Psoas muscle (tissue), 8 donors: ENCODE results near the gene MYO1D. TPM values are rescaled to one million over a fixed set of nuclear protein-coding genes. Genes with fewer than 3 reads are reported as not detected.

Source experiments
- ATAC-seq, 4 donors: fragments of 200-7000 bp; cut with Tn5 transposase; one replicate each; pipeline ENCODE4 v1.9.1; 2020; ENCODE audit warnings: moderate library complexity in 3 of 4, mild to moderate bottlenecking in 2 of 4
- DNase-seq, 2 donors: peaks; one replicate each; pipeline ENCODE4 v3.0.0-alpha.2; 2020
- H3K27ac ChIP-seq: fragments of 200-600 bp; one replicate; pipeline ENCODE4 v1.8.0; 2022
- H3K27me3 ChIP-seq, 3 donors: fragments of 200-600 bp in 1 of 3; one replicate each; pipeline versions ENCODE4 v1.6.1 to v1.8.0; 2013 to 2022; ENCODE audit warnings: low read length in 2 of 3, mild to moderate bottlenecking in 2 of 3, moderate library complexity in 1 of 3; ENCODE audit not compliant: insufficient read depth in 3 of 3
- H3K36me3 ChIP-seq, 2 donors: fragments of 200-600 bp in 1 of 2; one replicate each; pipeline versions ENCODE4 v1.6.1 to v1.8.0; 2013 to 2022; ENCODE audit warnings: low read depth in 1 of 2, mild to moderate bottlenecking in 1 of 2, moderate library complexity in 1 of 2; ENCODE audit not compliant: insufficient read depth in 1 of 2
- H3K4me1 ChIP-seq: fragments of 200-600 bp; one replicate; pipeline ENCODE4 v1.8.0; 2022
- H3K4me3 ChIP-seq: fragments of 200-600 bp; one replicate; pipeline ENCODE4 v1.8.0; 2022; ENCODE audit warnings: mild to moderate bottlenecking
- H3K9me3 ChIP-seq: fragments of 200-600 bp; one replicate; pipeline ENCODE4 v1.8.0; 2022
- WGBS, 3 donors: extraction: QIAGEN DNeasy Blood & Tissue Kit; methylation state at CpG; one replicate each; pipeline versions ENCODE4 v1.1.6 to v1.1.7; 2013; 5-methylcytosine and 5-hydroxymethylcytosine counted together
- intact Hi-C, 2 donors: fragments of 100-400 bp; cut with DNase I; formaldehyde crosslinking; loops; one replicate each; pipeline versions ENCODE4 v1.11.0 to v1.14.2; 2022
- polyA plus RNA-seq, 3 donors: library from polyadenylated mRNA; stranded (reverse); fragments of 200-250 nt; gene quantifications; one replicate each; pipeline ENCODE4 v1.2.3, GENCODE V29; 2013
- total RNA-seq, 4 donors: library from RNA; stranded (reverse); fragmentation: NEBNext Ultra II Directional in 2 of 4; extraction: Animal tissue kit (Norgen Biotek cat#: 25700) in 2 of 4; gene quantifications; one replicate each; pipeline versions ENCODE4 v1.2.1 to v1.2.4, GENCODE V29; 2021 to 2023
- TF ChIP-seq, protein P1 (sequence below): fragments of 200-600 bp; IDR thresholded peaks from one replicate; pipeline ENCODE4 v1.8.0; 2022; ENCODE audit warnings: antibody characterized with exemption
- donor health status: healthy with polysubstance abuse.
- donor health status: DM: no; HTN: no; CAD: no; lungs with moderate emphysema.
- donor health status: Bipolar disorder and iron deficiency.
- donor health status: healthy.
- donor health status: DM: yes; HTN: yes; CAD: no.
- donor health status: DM: no; HTN: no; CAD: no.
- donor health status: DM: no; HTN: no; CAD: no.
- donor health status: DM: yes; HTN: yes; CAD: no.

MYO1D gene
- total and polyA plus RNA-seq, 7 donors = 1.8 to 5.9 (median 4.1) TPM

DNA sequence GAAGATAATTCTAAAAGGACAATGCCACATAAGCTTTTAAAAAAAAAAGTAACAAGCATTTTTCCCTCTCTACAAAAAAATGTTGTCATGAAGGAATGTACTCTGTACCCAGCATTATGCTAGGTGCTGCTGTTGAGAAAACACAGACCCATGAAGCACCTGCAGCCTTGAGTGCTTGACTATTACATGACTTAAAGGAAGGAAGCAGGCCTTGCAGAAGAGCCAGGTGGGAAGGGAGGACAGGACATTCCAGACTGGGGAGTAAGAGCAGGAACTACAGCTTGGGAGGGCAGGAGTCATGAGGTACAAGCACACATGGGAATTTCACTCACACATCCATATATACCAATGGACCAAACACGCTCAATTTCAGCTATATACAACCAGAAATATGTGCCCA, 3.8 kb downstream of the MYO1D start:
- peaks cover 28% of the 10 kb centered on the region for H3K4me1 ChIP-seq

DNA sequence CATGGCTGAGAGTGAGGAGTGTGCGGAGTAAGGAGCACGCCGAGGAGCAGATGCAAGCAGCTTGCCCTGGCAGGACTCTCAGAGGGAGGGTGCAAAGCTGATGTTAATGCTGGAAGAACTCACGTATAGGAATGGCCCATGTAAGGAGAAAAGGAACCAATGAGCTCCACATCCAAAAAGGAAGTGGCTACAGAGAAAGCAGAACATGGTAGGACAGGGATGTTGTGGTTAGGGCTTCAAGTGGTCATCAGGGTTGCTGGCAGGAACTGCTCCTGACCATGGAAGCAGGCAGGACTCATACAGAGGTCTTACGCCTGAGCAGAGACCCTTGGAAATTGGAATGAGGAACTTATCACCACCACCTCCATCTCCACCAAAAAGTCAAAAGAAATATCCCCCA, 5.2 kb downstream of the MYO1D start:
- H3K27me3 ChIP-seq = no peaks in the 10 kb centered on the region
- intact Hi-C loops = no loop called here
- no peaks in the 10 kb centered on the region for H3K9me3 ChIP-seq
- DNase-seq = no peak
- TF ChIP-seq, protein P1, sequence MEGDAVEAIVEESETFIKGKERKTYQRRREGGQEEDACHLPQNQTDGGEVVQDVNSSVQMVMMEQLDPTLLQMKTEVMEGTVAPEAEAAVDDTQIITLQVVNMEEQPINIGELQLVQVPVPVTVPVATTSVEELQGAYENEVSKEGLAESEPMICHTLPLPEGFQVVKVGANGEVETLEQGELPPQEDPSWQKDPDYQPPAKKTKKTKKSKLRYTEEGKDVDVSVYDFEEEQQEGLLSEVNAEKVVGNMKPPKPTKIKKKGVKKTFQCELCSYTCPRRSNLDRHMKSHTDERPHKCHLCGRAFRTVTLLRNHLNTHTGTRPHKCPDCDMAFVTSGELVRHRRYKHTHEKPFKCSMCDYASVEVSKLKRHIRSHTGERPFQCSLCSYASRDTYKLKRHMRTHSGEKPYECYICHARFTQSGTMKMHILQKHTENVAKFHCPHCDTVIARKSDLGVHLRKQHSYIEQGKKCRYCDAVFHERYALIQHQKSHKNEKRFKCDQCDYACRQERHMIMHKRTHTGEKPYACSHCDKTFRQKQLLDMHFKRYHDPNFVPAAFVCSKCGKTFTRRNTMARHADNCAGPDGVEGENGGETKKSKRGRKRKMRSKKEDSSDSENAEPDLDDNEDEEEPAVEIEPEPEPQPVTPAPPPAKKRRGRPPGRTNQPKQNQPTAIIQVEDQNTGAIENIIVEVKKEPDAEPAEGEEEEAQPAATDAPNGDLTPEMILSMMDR = no peak
- 64 to 67% (median 64%) methylated on average over 5 of the region's 5 CpGs for WGBS, 3 donors
- H3K4me3 ChIP-seq = no peak overlapping the region
- ATAC-seq = no peak
- H3K27ac ChIP-seq = no peak overlapping the region
- peaks cover 26% of the 10 kb centered on the region for H3K4me1 ChIP-seq
- H3K36me3 ChIP-seq = no peaks in the 10 kb centered on the region

More for the DNA sequence above, 3.8 kb downstream of the MYO1D start:
- Histone ChIP-seq H3K27ac (no peak overlapping the region), H3K36me3 (no peaks in the 10 kb centered on the region), H3K4me3 (no peak overlapping the region), H3K9me3 (no peaks in the 10 kb centered on the region), H3K27me3 (no peaks in the 10 kb centered on the region)
- TF ChIP-seq, protein P1 = no peak
- 70 to 88% (median 73%) methylated on average over 1 of the region's 1 CpG for WGBS, 3 donors
- DNase-seq = no peak
- intact Hi-C loops = no loop called here
- ATAC-seq = no peak

DNA sequence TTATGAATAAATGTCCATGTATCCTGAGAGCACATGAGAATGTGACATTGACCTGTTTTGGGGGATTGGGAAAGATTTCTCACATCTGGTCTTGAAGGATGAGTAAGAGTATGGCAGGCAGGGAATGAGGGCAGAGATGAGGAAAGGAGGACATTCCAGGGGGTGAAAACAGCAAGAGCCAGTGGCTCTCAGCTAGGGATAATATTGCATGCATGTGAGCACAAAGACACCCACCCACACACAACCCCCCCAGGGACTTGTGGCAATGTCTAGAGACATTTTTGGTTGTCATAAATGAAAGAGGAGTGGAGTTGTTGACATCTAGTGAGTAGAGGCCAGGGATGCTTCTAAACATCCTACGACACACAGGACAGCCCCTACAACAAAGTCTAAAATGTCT, 6.0 kb downstream of the MYO1D start:
- DNase-seq (peak; percentile 46 to 64), ATAC-seq (peak in 3 of 4 donors; percentile 47 to 80 (median 65))
- Histone ChIP-seq H3K4me1 (peaks cover 29% of the 10 kb centered on the region), H3K36me3 (no peaks in the 10 kb centered on the region), H3K27me3 (no peaks in the 10 kb centered on the region), H3K9me3 (no peaks in the 10 kb centered on the region), H3K4me3 (no peak overlapping the region), H3K27ac (no peak overlapping the region)
- intact Hi-C loops = no loop called here
- TF ChIP-seq, protein P1 = no peak
- WGBS, 3 donors = 84 to 90% (median 87%) methylated on average over 1 of the region's 1 CpG

DNA sequence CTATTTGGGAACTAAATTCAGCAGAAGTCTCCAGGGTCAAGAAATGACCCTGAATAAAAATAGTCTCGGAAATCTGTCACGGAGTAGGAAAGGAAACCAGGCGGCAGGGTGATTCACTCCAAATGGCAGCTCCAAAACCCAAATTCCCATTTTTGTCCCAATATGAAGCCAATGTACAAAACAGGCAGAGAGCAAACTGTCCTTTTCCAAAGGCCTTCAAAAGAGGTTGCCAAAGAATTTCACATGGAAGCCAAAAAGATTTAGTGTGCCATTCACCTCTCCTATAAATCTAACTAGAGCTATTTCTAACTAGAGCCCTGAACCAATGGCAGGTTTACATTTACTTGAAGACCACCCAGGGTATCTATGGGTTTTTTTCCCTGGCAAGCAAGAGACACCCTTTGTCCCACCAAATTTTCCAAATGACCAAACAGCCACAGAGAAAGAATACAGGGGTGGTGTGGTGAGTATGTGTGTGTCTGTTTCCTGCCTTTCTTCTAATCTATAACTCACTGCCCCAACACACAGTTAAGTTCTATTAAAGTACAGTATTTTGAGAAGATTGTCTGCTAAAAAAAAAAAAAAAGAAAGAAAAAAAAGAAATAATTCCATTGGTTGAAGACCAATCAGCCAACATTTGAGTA, 6.8 kb downstream of the MYO1D start:
- Histone ChIP-seq H3K4me1 (peaks cover 29% of the 10 kb centered on the region), H3K36me3 (no peaks in the 10 kb centered on the region), H3K4me3 (no peak overlapping the region), H3K27ac (peak overlapping the region; percentile 65), H3K27me3 (no peaks in the 10 kb centered on the region), H3K9me3 (no peaks in the 10 kb centered on the region)
- DNase-seq (no peak), ATAC-seq (peak in 3 of 4 donors; percentile 38 to 72 (median 58))
- TF ChIP-seq, protein P1 = no peak
- 9 to 16% (median 9%) methylated on average over 3 of the region's 3 CpGs for WGBS, 3 donors
- intact Hi-C loops = no loop called here
